ENCODE measurements around the gene CARS1. TPM values are rescaled to one million over a fixed set of nuclear protein-coding genes. Genes with fewer than 3 reads are reported as not detected.

The CARS1 gene
- total RNA-seq, 1 experiment from 2014 or later: 120 TPM

DNA sequence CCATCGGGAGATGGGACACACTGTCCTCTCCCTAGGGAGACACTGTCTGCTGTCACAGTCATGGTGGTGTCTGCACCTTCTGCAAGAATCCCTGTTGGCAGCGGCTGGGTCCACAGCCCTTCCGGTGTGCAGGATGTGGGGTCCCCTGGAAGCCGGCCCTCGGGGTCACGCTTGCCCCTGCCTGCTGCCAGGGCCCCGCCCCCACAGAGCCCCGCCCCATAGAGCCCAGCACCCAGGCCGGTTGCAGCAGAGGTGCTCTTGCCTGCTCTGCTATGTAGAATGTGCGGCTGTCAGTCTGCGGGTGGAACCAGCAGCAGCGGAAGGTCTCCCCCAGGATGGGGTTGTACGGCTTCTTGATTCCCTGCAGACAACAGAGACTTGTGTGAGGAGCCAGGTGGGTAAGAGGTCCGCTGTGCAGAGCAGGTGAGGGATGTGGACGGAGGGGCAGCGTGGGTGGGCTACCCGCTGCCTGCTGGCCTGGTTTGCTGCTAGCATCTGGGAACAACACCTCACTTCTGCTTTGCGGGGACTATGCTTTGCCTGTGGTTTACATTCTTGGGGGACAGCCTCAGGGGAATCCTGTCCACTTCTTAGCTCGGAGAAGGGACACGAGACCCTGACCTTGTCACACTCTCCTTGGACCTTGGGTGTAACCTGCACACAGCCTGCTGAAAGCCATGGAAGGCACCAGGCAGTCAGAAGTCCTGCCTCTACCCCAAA, 44.9 kb upstream of the CARS1 start:
- H3K36me3 ChIP-seq (ENCODE audit: control insufficient read depth, insufficient read depth, low read length): no peaks in the 10 kb centered on the region
- intact Hi-C loops (cut with micrococcal nuclease; ENCODE audit: unreplicated experiment): no loop called here
- 0 out of 2 replicates have a peak, but pooled peaks have one; percentile 33 for ATAC-seq
- H3K9me3 ChIP-seq (ENCODE audit: control insufficient read depth, insufficient read depth, low read depth, low read length): no peaks in the 10 kb centered on the region
- TF ChIP-seq CTCF (IDR thresholded peaks at IDR 0.05) (no peak), POLR2AphosphoS5 (IDR thresholded peaks at IDR 0.05; ENCODE audit: low read depth, low read length) (no peak), SIN3A (IDR thresholded peaks at IDR 0.05; ENCODE audit: borderline replicate concordance, insufficient read depth, low read depth, low read length) (no peak), REST (IDR thresholded peaks at IDR 0.05; ENCODE audit: insufficient read depth in 1 of 2, low read depth in 2 of 2, low read length in 1 of 2) (no peak), TCF7L2 (IDR thresholded peaks at IDR 0.05; ENCODE audit: low read depth, low read length) (no peak)
- POLR2A ChIA-PET: no interaction called here
- BruUV-seq (replicated peaks): no TSS peak
- CTCF ChIA-PET: no interaction called here
- no peak overlapping the region for H3K27ac ChIP-seq (ENCODE audit: low read length)
- H3K4me3 ChIP-seq (ENCODE audit: low read depth in 2 of 2, low read length in 2 of 2): no peak overlapping the region
- DNase-seq (ENCODE audit: low read depth, low spot score): no peak
- no peaks in the 10 kb centered on the region for H3K27me3 ChIP-seq (ENCODE audit: control insufficient read depth, insufficient read depth, low read length)
- in situ Hi-C loops (cut with HindIII; ENCODE audit: low pct_unique_long_range_greater_than_20kb, low sequenced_read_pairs): no loop called here
- peaks cover 4% of the 10 kb centered on the region; the same call in 1 of the 2 replicates for H3K4me1 ChIP-seq (ENCODE audit: control insufficient read depth, insufficient read depth, low read length)

GRCh38 chr11:3099178-3099577, 42.0 kb upstream of the CARS1 start:
- Histone ChIP-seq H3K4me1 (ENCODE audit: control insufficient read depth, insufficient read depth, low read length) (peaks cover 18% of the 10 kb centered on the region), H3K27ac (ENCODE audit: low read length) (no peak overlapping the region), H3K9me3 (ENCODE audit: control insufficient read depth, insufficient read depth, low read depth, low read length) (no peaks in the 10 kb centered on the region), H3K36me3 (ENCODE audit: control insufficient read depth, insufficient read depth, low read length) (no peaks in the 10 kb centered on the region), H3K27me3 (ENCODE audit: control insufficient read depth, insufficient read depth, low read length) (no peaks in the 10 kb centered on the region), H3K4me3 (ENCODE audit: low read depth in 2 of 2, low read length in 2 of 2) (no peak overlapping the region)
- BruUV-seq (replicated peaks): TSS peak; percentile 56
- ChIA-PET CTCF (interaction anchor here (1.0 kb wide), 1 partner anchor 8 kb away, joined by 7 read pairs; no protein-coding TSS in a partner anchor), POLR2A (no interaction called here)
- intact Hi-C loops (cut with micrococcal nuclease; ENCODE audit: unreplicated experiment) (loop anchor here (10.0 kb wide), 1 partner anchor 164 kb away; no protein-coding TSS in a partner anchor), in situ Hi-C loops (cut with HindIII; ENCODE audit: low pct_unique_long_range_greater_than_20kb, low sequenced_read_pairs) (no loop called here)
- TF ChIP-seq POLR2AphosphoS5 (IDR thresholded peaks at IDR 0.05; ENCODE audit: low read depth, low read length) (no peak), SIN3A (IDR thresholded peaks at IDR 0.05; ENCODE audit: borderline replicate concordance, insufficient read depth, low read depth, low read length) (no peak), REST (IDR thresholded peaks at IDR 0.05; ENCODE audit: insufficient read depth in 1 of 2, low read depth in 2 of 2, low read length in 1 of 2) (no peak), CTCF (IDR thresholded peaks at IDR 0.05) (no peak), TCF7L2 (IDR thresholded peaks at IDR 0.05; ENCODE audit: low read depth, low read length) (no peak)
- DNase-seq (ENCODE audit: low read depth, low spot score) (no peak), ATAC-seq (no peak)
